Chondrocyte (in vitro differentiated cells): ENCODE results near the gene GPR3. TPM values are rescaled to one million over a fixed set of nuclear protein-coding genes. Genes with fewer than 3 reads are reported as not detected.

ENCODE experiments used
- DNase-seq: peaks from one replicate; pipeline ENCODE4 v3.0.0; 2021; ENCODE audit warnings: mixed read lengths, low spot score
- H3K27ac Mint-ChIP-seq: one replicate; pipeline ENCODE4 v1.8.0; 2021; ENCODE audit warnings: mild to moderate bottlenecking, moderate library complexity, mixed read lengths; ENCODE audit not compliant: unreplicated experiment
- H3K27me3 Mint-ChIP-seq: 2 replicates; pipeline ENCODE4 v1.8.0; 2021; ENCODE audit warnings: low read depth, mixed read lengths
- H3K36me3 Mint-ChIP-seq: 2 replicates; pipeline ENCODE4 v1.8.0; 2021; ENCODE audit warnings: low read depth, mixed read lengths
- H3K4me1 Mint-ChIP-seq: 2 replicates; pipeline ENCODE4 v1.8.0; 2021; ENCODE audit warnings: low read depth, mild to moderate bottlenecking, mixed read lengths
- H3K4me3 Mint-ChIP-seq: one replicate; pipeline ENCODE4 v1.8.0; 2021; ENCODE audit warnings: mild to moderate bottlenecking, moderate library complexity, mixed read lengths; ENCODE audit not compliant: unreplicated experiment
- H3K9me3 Mint-ChIP-seq: 2 replicates; pipeline ENCODE4 v1.8.0; 2021; ENCODE audit warnings: low read depth, mixed read lengths
- total RNA-seq: library from RNA; stranded (reverse); gene quantifications from 3 replicates; pipeline ENCODE4 v1.2.1, GENCODE V29; 2021
- TF ChIP-seq, protein P1 (sequence below): fragments of 200-600 bp; sonication (generic); IDR thresholded peaks from 2 replicates; pipeline ENCODE4 v1.5.0; 2021; ENCODE audit warnings: antibody characterized with exemption, mild to moderate bottlenecking, moderate library complexity

GPR3 gene
- total RNA-seq, 1 donor from 2014 or later, result 0.32 TPM

DNA sequence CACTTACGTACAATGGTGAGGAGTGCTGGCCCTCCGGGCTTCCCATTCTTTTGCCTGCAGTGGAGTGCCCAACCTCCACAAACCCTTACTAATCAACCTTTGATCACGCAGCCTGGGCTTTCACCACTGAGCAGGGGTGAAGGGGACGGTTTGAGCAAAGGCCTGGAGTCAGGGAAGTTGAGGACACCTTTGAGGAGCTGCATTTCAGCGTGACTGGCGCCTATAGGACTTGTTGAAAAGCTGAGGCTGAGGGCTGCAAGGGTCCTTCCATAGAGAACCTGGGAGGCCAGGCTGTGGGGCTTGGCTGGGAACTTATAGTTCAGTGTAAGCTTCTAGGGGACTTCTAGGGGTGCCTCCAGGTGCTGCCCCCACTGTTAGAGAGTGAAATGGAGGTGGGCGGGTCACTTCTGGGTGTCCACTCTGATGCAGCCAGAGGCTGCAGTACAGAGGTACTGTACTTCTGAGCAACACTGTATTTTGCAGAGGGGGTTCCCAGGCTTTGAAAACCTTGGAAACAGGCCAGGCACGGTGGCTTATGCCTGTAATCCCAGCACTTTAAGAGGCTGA is 40.8 kb upstream of the GPR3 start:
- TF ChIP-seq, protein P1, sequence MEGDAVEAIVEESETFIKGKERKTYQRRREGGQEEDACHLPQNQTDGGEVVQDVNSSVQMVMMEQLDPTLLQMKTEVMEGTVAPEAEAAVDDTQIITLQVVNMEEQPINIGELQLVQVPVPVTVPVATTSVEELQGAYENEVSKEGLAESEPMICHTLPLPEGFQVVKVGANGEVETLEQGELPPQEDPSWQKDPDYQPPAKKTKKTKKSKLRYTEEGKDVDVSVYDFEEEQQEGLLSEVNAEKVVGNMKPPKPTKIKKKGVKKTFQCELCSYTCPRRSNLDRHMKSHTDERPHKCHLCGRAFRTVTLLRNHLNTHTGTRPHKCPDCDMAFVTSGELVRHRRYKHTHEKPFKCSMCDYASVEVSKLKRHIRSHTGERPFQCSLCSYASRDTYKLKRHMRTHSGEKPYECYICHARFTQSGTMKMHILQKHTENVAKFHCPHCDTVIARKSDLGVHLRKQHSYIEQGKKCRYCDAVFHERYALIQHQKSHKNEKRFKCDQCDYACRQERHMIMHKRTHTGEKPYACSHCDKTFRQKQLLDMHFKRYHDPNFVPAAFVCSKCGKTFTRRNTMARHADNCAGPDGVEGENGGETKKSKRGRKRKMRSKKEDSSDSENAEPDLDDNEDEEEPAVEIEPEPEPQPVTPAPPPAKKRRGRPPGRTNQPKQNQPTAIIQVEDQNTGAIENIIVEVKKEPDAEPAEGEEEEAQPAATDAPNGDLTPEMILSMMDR, result no peak
- Mint-ChIP-seq H3K9me3 (no peaks in the 10 kb centered on the region), H3K4me1 (peaks cover 8% of the 10 kb centered on the region), H3K27me3 (no peaks in the 10 kb centered on the region), H3K36me3 (peaks cover 11% of the 10 kb centered on the region), H3K27ac (no peak overlapping the region), H3K4me3 (no peak overlapping the region)
- no peak for DNase-seq

DNA sequence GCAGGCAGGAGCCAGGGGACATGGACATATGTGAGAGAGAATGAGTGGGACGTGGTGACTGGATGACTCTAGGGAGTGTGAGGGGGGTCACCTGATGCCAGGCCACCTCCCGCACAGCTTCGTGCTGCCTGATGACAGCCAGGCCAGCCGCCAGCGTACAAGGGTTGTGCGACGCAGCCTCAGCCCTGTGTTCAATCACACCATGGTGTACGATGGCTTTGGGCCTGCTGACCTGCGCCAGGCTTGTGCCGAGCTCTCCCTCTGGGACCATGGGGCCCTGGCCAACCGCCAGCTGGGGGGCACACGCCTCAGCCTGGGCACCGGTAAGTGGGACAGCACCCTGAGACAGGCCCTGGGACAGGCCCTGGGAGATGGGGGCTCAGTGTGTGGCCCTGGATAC is 39.3 kb upstream of the GPR3 start:
- Mint-ChIP-seq H3K36me3 (peaks cover 14% of the 10 kb centered on the region), H3K27ac (no peak overlapping the region)

DNA sequence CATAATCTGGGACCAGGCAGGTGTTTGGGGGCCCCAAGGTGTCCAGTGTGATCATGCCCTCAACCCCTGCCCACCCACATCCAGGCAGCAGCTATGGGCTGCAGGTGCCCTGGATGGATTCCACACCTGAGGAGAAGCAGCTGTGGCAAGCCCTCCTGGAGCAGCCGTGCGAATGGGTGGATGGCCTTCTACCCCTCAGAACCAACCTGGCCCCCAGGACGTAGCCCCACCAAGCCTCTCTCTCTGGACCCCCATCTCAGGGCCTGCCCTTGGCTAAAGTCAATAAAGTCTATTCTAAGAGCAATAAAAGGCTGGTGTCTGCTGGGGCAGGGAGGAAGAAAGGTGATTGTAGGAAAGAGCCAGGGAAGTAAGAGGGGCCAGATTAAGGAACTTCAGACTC is 38.8 kb upstream of the GPR3 start:
- TF ChIP-seq, protein P1, result no peak
- H3K27ac Mint-ChIP-seq, result no peak overlapping the region
- H3K27me3 Mint-ChIP-seq, result no peaks in the 10 kb centered on the region
- no peak for DNase-seq
- peaks cover 3% of the 10 kb centered on the region for H3K4me1 Mint-ChIP-seq
- H3K9me3 Mint-ChIP-seq, result no peaks in the 10 kb centered on the region
- no peak overlapping the region for H3K4me3 Mint-ChIP-seq
- H3K36me3 Mint-ChIP-seq, result peaks cover 14% of the 10 kb centered on the region

More for the DNA sequence above, 39.3 kb upstream of the GPR3 start:
- no peak for DNase-seq
- Mint-ChIP-seq H3K9me3 (no peaks in the 10 kb centered on the region), H3K4me1 (peaks cover 3% of the 10 kb centered on the region), H3K4me3 (no peak overlapping the region), H3K27me3 (no peaks in the 10 kb centered on the region)
- TF ChIP-seq, protein P1, result no peak

DNA sequence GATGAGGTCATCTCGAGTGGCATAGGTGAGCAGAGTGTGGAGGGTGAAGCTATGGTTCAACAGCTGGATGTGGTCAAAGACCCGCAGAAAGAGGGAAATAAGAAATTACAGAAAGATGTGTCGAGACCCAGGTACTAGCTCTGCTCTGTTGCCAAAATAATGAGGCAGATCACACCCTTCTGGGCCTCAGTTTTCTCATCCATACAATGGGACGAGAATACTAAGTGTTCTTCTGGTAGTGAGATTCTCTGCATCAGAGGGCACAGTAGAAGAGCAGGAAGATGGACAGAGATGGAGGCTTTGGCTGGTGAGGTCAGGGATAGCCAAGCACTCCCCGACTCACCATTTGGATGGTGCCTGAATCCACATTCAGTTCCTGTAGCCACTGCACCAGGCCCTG is 36.7 kb upstream of the GPR3 start:
- TF ChIP-seq, protein P1, result no peak
- H3K4me3 Mint-ChIP-seq, result no peak overlapping the region

DNA sequence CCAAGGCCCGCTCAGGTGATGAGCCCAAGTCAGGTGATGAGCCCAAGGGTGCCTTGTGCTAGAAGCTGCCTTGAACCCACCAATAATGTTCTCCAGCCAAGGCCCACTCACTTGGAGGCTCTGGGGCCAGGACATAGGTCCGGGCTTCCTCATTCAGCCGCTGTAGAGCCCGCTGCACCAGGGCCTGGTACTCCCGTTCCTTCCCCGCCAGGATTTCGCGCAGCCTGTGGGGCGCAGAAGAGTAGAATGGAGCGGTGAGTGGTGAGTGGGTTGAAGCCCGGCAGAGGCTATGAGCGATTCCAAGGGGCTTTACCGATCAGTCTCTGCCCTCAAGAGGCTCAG is 36.2 kb upstream of the GPR3 start:
- no peak for DNase-seq
- Mint-ChIP-seq H3K4me3 (no peak overlapping the region), H3K27ac (no peak overlapping the region), H3K9me3 (no peaks in the 10 kb centered on the region), H3K27me3 (no peaks in the 10 kb centered on the region), H3K4me1 (peaks cover 3% of the 10 kb centered on the region), H3K36me3 (peaks cover 34% of the 10 kb centered on the region)
- TF ChIP-seq, protein P1, result no peak

More for the DNA sequence above, 36.7 kb upstream of the GPR3 start:
- peaks cover 3% of the 10 kb centered on the region for H3K4me1 Mint-ChIP-seq
- no peaks in the 10 kb centered on the region for H3K27me3 Mint-ChIP-seq
- peaks cover 30% of the 10 kb centered on the region for H3K36me3 Mint-ChIP-seq
- H3K9me3 Mint-ChIP-seq, result no peaks in the 10 kb centered on the region
- DNase-seq, result no peak
- H3K27ac Mint-ChIP-seq, result no peak overlapping the region
